A673 (cell line): ENCODE data around the gene CYP2R1. TPM values are rescaled to one million over a fixed set of nuclear protein-coding genes. Genes with fewer than 3 reads are reported as not detected.

Experiments used
- BruUV-seq: library from RNA; stranded (reverse); fragments of 400-500 nt; replicated peaks from 2 replicates; lab custom pipeline; 2021; lab: Mats Ljungman, UMichigan
- CTCF ChIA-PET: fragments of 300-600 bp; sonication (Branson Sonifier 250); formaldehyde crosslinking; loops from one replicate; lab custom pipeline; 2022; ENCODE audit warnings: antibody characterized with exemption; lab: Charles Lee
- POLR2A ChIA-PET: fragments of 300-600 bp; sonication (Branson Sonifier 250); formaldehyde crosslinking; loops from one replicate; lab custom pipeline; 2022; ENCODE audit warnings: antibody characterized with exemption; ENCODE audit not compliant: low non-redundant PET; lab: Charles Lee
- DNase-seq: peaks from one replicate; pipeline ENCODE4 v3.0.0-alpha.2; 2015; ENCODE audit warnings: low spot score
- H3K27ac ChIP-seq: fragments of 200-600 bp; sonication (generic); 2 replicates; pipeline ENCODE4 v1.5.1; 2016; ENCODE audit warnings: mixed run types, low read depth, mild to moderate bottlenecking, mixed read lengths, antibody characterized with exemption, low read length; ENCODE audit not compliant: poor library complexity, severe bottlenecking
- H3K27me3 ChIP-seq: fragments of 200-600 bp; sonication (generic); replicated peaks from 2 replicates; pipeline ENCODE4 v1.6.1; 2017; ENCODE audit warnings: mixed run types, low read depth, mild to moderate bottlenecking, mixed read lengths, antibody characterized with exemption, low read length; ENCODE audit not compliant: insufficient read depth, poor library complexity
- H3K36me3 ChIP-seq: fragments of 200-600 bp; sonication (generic); 2 replicates; pipeline ENCODE4 v1.6.1; 2016; ENCODE audit warnings: mixed run types, mild to moderate bottlenecking, mixed read lengths, antibody characterized with exemption, low read length; ENCODE audit not compliant: insufficient read depth, poor library complexity, severe bottlenecking
- H3K4me1 ChIP-seq: fragments of 200-600 bp; sonication (generic); 2 replicates; pipeline ENCODE4 v1.6.1; 2017; ENCODE audit warnings: mixed run types, mild to moderate bottlenecking, mixed read lengths, antibody characterized with exemption, low read length; ENCODE audit not compliant: insufficient read depth, poor library complexity, severe bottlenecking
- H3K4me3 ChIP-seq: fragments of 200-600 bp; sonication (generic); 2 replicates; pipeline ENCODE4 v1.5.1; 2016; ENCODE audit warnings: low read depth, mixed run types, mild to moderate bottlenecking, mixed read lengths, low read length; ENCODE audit not compliant: poor library complexity, severe bottlenecking
- H3K9me3 ChIP-seq: fragments of 200-600 bp; sonication (generic); 2 replicates; pipeline ENCODE4 v1.6.1; 2016; ENCODE audit warnings: mixed run types, low read depth, mild to moderate bottlenecking, mixed read lengths, antibody characterized with exemption, low read length; ENCODE audit not compliant: poor library complexity, severe bottlenecking
- EZH2 ChIP-seq: fragments of 200-600 bp; sonication (generic); IDR thresholded peaks from 2 replicates; pipeline ENCODE4 v1.6.1; 2017; ENCODE audit warnings: borderline replicate concordance, low read depth, mild to moderate bottlenecking, mixed read lengths, antibody characterized with exemption, low read length; ENCODE audit not compliant: poor library complexity, severe bottlenecking
- intact Hi-C: fragments of 100-400 bp; cut with micrococcal nuclease; formaldehyde crosslinking; loops from one replicate; pipeline ENCODE4 v1.10.0; 2022; ENCODE audit not compliant: unreplicated experiment
- total RNA-seq: library from RNA; stranded (reverse); gene quantifications from 2 replicates; pipeline ENCODE4 v1.2.3, GENCODE V29; 2021
- TF ChIP-seq, protein P1 (sequence below): fragments of 300-800, 200-600 bp; sonication (generic); conservative IDR thresholded peaks from 2 replicates; pipeline ENCODE4 v1.5.1; 2017; ENCODE audit warnings: low read depth, mild to moderate bottlenecking, antibody characterized with exemption, low read length, moderate library complexity, mixed read lengths

Gene CYP2R1
- total RNA-seq, 1 experiment from 2014 or later, result 17.6 TPM

DNA sequence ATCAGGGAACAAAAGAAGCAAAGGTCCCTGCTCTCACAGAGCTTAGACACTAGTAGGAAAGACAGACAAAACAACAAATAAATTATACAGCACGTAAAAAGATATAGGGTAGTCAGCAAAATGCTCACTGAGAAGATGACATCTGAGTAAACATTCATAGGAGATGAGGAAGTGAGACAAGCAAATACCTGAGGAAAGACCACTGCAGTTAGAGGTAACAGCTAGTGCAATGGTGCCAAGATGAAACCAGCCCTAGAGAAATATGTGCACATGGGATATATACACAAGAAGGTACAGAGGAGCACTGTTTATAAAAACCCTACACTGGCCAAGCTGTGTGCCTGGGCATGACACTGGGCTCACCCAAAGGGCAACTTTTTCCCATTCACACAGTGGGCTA is 9.8 kb downstream of the CYP2R1 start:
- ChIA-PET POLR2A (no interaction called here), CTCF (no interaction called here)
- Histone ChIP-seq H3K27ac (no peak overlapping the region), H3K9me3 (no peaks in the 10 kb centered on the region), H3K4me1 (no peaks in the 10 kb centered on the region), H3K36me3 (peaks cover 3% of the 10 kb centered on the region), H3K27me3 (no peaks in the 10 kb centered on the region), H3K4me3 (no peak overlapping the region)
- intact Hi-C loops, result no loop called here
- DNase-seq, result no peak
- TF ChIP-seq EZH2, result no peak
- TF ChIP-seq, protein P1, sequence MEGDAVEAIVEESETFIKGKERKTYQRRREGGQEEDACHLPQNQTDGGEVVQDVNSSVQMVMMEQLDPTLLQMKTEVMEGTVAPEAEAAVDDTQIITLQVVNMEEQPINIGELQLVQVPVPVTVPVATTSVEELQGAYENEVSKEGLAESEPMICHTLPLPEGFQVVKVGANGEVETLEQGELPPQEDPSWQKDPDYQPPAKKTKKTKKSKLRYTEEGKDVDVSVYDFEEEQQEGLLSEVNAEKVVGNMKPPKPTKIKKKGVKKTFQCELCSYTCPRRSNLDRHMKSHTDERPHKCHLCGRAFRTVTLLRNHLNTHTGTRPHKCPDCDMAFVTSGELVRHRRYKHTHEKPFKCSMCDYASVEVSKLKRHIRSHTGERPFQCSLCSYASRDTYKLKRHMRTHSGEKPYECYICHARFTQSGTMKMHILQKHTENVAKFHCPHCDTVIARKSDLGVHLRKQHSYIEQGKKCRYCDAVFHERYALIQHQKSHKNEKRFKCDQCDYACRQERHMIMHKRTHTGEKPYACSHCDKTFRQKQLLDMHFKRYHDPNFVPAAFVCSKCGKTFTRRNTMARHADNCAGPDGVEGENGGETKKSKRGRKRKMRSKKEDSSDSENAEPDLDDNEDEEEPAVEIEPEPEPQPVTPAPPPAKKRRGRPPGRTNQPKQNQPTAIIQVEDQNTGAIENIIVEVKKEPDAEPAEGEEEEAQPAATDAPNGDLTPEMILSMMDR, result no peak
- no TSS peak for BruUV-seq

DNA sequence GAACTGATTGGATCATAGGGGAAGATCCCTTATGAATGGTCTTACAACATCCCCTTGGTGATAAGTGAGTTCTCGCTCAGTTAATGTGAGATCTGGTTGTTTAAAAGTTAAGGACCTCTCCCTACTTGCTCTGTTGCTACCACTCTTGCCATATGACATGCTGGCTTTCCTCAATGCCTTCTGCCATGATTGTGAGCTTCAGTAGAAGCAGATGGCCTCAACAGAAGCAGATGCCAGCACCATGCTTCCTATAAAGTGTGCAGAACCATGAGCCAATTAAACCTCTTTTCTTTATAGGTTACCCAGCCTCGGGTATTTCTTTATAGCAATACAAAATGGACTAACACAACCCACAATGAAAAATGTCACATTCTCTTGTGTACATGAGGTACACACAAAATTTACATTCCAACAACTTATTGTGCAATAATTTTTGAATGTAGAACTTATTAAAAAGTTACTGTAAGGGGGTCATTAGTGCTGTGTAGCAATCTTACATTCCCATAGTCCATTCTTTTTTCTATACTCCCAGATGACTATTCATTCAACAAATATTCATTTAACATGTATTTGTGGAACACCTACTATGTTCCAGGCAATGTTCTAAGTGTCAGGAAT is 10.3 kb downstream of the CYP2R1 start:
- ChIA-PET CTCF (no interaction called here), POLR2A (no interaction called here)

DNA sequence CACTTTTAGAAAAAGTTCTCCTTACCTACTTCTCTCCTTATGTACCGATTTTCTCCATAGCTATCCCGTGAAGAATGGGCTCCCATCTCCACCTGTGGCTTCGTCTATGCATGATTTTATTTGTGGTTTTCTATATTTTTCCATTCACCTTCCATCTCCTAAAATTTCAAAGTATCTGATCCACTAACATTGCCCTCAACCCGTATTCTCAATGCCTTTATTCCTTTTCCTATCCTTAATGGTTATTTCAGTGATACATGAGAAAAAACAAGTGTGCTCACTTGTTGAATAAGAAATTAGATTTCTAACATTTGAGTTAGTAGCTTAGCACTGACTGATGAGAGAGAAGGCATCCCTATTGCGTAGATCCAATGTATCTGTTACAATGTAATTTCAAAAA is 16.9 kb downstream of the CYP2R1 start:
- POLR2A ChIA-PET, result no interaction called here

More for the DNA sequence above, 10.3 kb downstream of the CYP2R1 start:
- H3K4me1 ChIP-seq, result no peaks in the 10 kb centered on the region
- TF ChIP-seq EZH2, result no peak
- TF ChIP-seq, protein P1, result no peak
- no TSS peak for BruUV-seq
- no peak overlapping the region for H3K4me3 ChIP-seq
- no peak for DNase-seq
- intact Hi-C loops, result no loop called here
- no peak overlapping the region for H3K27ac ChIP-seq
- H3K27me3 ChIP-seq, result no peaks in the 10 kb centered on the region
- no peaks in the 10 kb centered on the region for H3K9me3 ChIP-seq
- peaks cover 3% of the 10 kb centered on the region for H3K36me3 ChIP-seq

More for the DNA sequence above, 16.9 kb downstream of the CYP2R1 start:
- peaks cover 3% of the 10 kb centered on the region for H3K36me3 ChIP-seq
- TF ChIP-seq, protein P1, result no peak
- no peak for TF ChIP-seq EZH2
- intact Hi-C loops, result no loop called here
- no peaks in the 10 kb centered on the region for H3K4me1 ChIP-seq
- BruUV-seq, result no TSS peak
- H3K27ac ChIP-seq, result no peak overlapping the region
- no peak overlapping the region for H3K4me3 ChIP-seq
- CTCF ChIA-PET, result no interaction called here
- no peaks in the 10 kb centered on the region for H3K27me3 ChIP-seq
- no peaks in the 10 kb centered on the region for H3K9me3 ChIP-seq
- no peak for DNase-seq
